ENCODE results near the gene NOBOX.
"Not testable (repeated sequence)": the region's sequence is repeated elsewhere in the genome, so short reads cannot be mapped to it uniquely, and the experiment has no call there.

The NOBOX gene

DNA sequence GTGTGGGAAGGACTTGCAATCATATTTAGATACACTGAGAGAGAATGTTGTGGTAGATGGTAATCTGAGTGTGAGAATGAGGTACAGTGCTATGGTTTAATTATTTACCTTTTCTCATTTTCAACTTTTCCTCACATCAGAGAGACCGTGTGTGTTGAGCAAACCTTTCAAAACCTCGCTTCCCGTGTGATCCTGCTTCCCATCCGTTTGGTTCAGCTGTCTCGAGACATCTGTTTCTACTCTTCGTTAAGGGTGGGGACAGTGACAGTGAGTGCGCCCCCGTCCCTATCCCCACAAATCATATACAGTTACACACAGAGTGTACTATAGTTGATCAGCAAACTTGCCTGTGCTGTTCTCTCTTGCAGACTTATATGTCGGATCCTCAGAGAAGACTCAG is 33.0 kb upstream of the NOBOX start:
- CTCF ChIA-PET, result interaction anchor here (1.2 to 1.7 kb wide), 3 partner anchors 11 to 258 kb away, joined by 3 to 4 read pairs (median 3); no protein-coding TSS in a partner anchor
- no peak overlapping the region for H3K4me3 ChIP-seq (ENCODE audit: low read depth, low read length)
- POLR2A ChIA-PET, result no interaction called here
- DNase-seq (ENCODE audit: low read depth, low spot score), result no peak
- TF ChIP-seq, protein P1, sequence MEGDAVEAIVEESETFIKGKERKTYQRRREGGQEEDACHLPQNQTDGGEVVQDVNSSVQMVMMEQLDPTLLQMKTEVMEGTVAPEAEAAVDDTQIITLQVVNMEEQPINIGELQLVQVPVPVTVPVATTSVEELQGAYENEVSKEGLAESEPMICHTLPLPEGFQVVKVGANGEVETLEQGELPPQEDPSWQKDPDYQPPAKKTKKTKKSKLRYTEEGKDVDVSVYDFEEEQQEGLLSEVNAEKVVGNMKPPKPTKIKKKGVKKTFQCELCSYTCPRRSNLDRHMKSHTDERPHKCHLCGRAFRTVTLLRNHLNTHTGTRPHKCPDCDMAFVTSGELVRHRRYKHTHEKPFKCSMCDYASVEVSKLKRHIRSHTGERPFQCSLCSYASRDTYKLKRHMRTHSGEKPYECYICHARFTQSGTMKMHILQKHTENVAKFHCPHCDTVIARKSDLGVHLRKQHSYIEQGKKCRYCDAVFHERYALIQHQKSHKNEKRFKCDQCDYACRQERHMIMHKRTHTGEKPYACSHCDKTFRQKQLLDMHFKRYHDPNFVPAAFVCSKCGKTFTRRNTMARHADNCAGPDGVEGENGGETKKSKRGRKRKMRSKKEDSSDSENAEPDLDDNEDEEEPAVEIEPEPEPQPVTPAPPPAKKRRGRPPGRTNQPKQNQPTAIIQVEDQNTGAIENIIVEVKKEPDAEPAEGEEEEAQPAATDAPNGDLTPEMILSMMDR (IDR thresholded peaks at IDR 0.05; ENCODE audit: insufficient read depth, low read length, missing control alignments), result no peak

DNA sequence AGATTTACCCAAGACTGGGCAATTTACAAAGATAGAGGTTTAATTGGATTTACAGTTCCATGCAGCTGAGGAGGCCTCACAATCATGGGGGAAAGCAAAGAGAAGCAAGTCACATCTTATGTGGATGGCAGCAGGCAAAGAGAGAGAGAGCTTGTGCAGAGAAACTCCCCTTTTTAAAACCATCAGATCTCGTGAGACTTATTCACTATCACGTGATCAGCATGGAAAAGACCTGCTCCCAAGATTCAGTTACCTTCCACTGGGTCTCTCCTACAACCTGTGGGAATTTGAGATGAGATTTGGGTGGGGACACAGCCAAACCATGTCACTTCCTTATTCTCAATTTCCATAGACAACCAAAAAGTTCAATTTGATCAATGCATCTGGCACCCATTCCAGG is 24.9 kb upstream of the NOBOX start:
- DNase-seq (ENCODE audit: low read depth, low spot score), result no peak
- TF ChIP-seq, protein P1 (IDR thresholded peaks at IDR 0.05; ENCODE audit: insufficient read depth, low read length, missing control alignments), result no peak
- H3K4me3 ChIP-seq (ENCODE audit: low read depth, low read length), result no peak overlapping the region
- ChIA-PET CTCF (no interaction called here), POLR2A (no interaction called here)

DNA sequence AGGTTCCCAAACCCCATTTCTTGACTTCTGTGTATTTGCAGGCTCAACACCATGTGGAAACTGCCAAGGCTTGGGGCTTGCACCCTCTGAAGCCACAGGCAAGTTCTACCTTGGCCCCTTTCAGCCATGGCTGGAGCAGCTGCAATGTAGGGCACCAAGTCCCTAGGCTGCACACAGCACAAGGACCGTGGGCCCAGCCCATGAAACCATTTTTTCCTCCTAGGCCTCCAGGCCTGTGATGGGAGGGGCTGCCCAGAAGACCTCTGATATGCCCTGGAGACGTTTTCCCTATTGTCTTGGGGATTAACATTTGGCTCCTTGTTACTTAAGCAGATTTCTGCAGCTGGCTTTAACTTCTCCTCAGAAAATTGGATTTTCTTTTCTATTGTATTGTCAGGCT is 24.0 kb upstream of the NOBOX start:
- H3K4me3 ChIP-seq (ENCODE audit: low read depth, low read length); POLR2A ChIA-PET; DNase-seq (ENCODE audit: low read depth, low spot score); CTCF ChIA-PET: not testable (repeated sequence)

DNA sequence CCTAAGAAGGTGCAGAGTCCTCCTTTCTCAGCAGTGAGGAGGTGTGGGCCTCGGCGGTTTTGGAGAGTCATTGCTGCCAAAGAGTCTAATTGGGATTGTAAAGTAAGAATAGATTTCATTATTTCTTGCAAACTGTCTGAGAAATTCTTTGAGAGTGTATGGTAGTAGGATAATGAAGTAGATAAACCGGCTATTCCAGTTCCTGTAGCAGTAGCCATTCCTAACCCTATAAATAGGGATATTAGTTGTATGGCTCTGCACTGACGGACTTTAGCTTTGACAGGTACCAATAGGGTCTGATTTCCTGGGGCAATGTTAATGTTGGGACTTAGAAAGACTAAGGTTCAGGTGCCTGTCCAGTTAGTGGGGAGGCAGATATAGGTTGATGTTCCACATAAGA is 15.4 kb upstream of the NOBOX start:
- POLR2A ChIA-PET; CTCF ChIA-PET; DNase-seq (ENCODE audit: low read depth, low spot score); H3K4me3 ChIP-seq (ENCODE audit: low read depth, low read length): not testable (repeated sequence)

DNA sequence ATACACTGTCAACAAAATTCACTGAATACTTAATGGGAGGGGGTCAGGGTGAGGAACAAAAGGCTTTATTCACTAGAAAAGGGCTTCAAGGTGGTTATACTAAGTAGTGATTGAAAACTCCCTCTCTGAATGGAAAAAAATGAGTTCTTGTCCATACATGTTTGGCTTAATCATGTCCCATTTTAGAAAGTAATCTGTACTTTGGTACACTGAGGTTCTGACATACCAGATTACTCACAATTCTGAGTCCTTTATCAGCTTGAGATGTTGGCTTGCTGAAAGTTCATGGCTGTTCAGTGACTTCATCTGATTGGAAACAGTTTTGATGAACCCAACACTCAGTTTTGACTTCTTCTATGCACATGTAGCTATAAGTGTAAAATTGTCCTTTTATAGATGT is 12.8 kb upstream of the NOBOX start:
- no peak overlapping the region for H3K4me3 ChIP-seq (ENCODE audit: low read depth, low read length)
- no peak for DNase-seq (ENCODE audit: low read depth, low spot score)
- CTCF ChIA-PET, result no interaction called here
- TF ChIP-seq, protein P1 (IDR thresholded peaks at IDR 0.05; ENCODE audit: insufficient read depth, low read length, missing control alignments), result no peak
- POLR2A ChIA-PET, result no interaction called here

DNA sequence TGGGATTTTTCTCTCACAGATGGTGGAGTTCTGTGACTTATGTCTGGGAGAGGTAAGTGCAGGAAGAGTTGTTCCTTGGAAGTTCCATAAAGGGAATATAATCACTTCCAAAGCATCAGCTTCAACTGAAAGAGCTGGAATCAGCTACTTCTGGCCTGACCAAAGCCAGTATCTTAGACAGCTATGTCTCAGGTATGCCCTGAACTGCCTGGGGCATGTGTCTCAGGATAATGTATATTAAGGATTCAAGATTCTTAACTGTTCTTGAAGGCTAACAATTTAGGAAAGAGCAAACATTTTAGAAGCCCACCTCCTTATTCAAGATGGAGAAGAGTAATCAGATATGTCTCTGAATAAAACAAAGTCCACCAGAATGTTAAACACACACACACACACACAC is 12.4 kb upstream of the NOBOX start:
- no peak for DNase-seq (ENCODE audit: low read depth, low spot score)
- CTCF ChIA-PET, result no interaction called here
- TF ChIP-seq, protein P1 (IDR thresholded peaks at IDR 0.05; ENCODE audit: insufficient read depth, low read length, missing control alignments), result no peak
- POLR2A ChIA-PET, result no interaction called here
- no peak overlapping the region for H3K4me3 ChIP-seq (ENCODE audit: low read depth, low read length)

DNA sequence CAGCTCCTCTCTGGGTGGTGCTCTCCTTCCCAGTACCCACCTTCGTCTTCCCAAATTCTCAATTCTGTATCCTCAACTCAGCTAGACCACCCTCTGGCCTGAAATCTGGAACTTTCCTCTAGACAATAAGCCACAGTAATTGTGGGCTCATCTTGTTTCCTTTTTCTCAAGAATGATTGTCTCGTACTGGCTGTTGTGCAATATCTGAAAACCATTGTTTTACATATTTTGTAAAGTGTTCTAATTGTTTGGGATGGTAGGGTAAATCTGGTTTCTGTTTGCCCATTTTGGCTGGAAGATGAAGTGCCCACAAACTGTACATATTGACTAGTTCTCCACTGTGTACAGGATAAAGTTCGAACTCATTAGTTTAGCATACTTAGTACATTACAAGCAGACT is 11.3 kb upstream of the NOBOX start:
- H3K4me3 ChIP-seq (ENCODE audit: low read depth, low read length), result no peak overlapping the region
- POLR2A ChIA-PET, result no interaction called here
- CTCF ChIA-PET, result no interaction called here
- DNase-seq (ENCODE audit: low read depth, low spot score), result no peak
- TF ChIP-seq, protein P1 (IDR thresholded peaks at IDR 0.05; ENCODE audit: insufficient read depth, low read length, missing control alignments), result no peak

DNA sequence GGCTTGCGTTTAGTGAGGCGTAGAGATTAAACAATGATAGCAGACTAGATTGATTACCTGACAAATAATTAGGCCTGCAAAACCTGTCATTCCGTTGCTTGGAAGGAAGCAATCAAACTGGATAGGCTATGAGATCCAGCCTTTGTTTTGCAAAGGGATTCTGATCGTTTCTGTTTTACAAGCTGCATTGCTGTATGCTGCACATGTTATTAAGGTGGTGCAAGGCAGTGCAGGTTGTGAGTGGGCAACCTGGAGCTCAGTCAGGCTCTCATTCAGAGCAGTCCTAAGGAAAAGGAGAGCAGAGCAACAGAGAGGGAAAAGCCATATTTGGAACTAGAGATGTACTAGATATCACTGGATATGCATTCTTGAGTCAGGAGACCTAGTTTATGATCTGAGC is 6.9 kb upstream of the NOBOX start:
- ChIA-PET CTCF (no interaction called here), POLR2A (no interaction called here)
- TF ChIP-seq, protein P1 (IDR thresholded peaks at IDR 0.05; ENCODE audit: insufficient read depth, low read length, missing control alignments), result no peak
- no peak overlapping the region for H3K4me3 ChIP-seq (ENCODE audit: low read depth, low read length)
- no peak for DNase-seq (ENCODE audit: low read depth, low spot score)

Data from AG04449 (cell line).